ENCODE measurements around the gene PI3.

PI3 gene

DNA sequence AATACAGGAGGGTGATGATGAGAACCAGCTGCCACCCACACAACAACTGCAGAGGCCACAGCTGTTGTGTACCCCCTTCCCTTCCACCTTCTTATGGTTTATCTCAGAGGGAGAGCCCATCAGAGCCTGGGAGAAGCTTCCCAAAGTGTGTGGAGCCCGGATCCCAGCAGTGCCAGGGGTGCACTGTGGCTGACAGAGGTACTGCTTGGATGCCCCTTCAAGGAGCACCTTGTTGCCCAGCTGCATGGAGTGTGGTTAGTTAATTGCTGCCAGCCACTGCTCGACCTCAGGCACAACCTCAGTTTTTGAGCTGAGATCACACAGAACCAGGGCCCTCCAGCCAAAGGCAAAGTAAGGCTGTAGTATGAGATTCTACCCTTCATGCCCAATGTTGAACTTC, 13.0 kb downstream of the PI3 start:
- DNase-seq (ENCODE audit: low spot score) = no peak

DNA sequence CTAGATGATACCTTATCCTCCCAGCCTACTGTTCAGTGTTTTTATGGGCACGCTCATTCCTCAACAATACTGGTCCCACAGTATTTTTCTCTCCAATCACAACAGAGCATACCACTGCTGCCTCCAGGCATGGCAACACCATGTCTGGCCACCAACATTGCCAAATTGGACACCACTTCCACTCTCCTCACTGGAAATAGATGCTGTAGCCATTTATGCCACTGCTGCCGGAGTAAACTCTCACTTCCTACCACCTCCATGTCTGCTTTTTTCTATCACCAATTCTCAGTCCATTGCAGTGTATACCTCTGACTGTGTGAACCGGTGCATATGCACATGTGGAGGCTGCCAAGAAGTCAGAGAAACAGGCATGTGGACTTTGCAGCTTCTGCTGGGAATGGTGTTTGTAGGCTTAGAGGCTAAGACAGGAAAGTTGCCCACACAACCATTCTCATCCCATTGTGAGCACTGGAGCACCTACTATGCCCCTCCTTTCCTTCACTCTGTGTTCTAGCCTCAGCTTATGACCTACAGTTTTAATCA, 14.4 kb downstream of the PI3 start:
- no peak for DNase-seq (ENCODE audit: low spot score)

DNA sequence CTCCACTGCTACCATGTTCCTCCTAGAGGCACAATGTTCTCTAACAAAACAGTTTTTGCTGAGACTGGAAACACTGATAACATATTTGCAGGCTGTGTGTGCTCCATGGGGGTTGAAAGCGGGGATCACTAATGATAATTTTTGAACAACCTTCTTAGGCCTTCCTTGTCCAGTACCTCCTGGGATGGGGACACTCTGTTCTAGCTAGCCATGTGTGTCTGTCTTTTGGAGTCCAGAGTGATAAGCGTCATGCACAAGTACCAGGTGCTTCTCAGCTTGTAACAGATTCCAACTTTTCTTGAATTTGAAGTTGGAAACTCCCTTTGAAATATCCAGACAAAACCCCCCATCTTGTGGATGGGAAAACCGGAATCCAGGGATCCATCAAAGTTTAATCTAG, 15.2 kb downstream of the PI3 start:
- DNase-seq (ENCODE audit: low spot score) = no peak

DNA sequence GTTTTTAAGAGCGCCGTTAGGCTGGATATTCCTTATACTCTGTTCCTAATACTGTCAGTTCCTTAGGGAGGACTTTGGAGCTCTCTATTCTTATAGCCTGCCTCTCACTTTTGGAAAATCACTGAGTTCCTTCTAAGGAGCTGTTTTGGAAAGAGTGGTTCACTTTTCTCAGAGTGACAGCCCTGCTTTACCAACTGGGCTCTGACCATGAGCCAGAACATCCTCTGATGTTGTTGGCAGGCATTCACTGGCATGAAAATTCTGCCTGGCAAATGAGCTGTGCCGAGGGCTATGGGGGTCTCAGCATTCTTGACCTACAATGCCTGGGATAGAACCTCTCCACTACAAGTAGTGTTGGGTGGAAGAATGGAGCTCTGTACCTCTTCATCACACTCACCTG, 17.2 kb downstream of the PI3 start:
- no peak for DNase-seq (ENCODE audit: low spot score)

DNA sequence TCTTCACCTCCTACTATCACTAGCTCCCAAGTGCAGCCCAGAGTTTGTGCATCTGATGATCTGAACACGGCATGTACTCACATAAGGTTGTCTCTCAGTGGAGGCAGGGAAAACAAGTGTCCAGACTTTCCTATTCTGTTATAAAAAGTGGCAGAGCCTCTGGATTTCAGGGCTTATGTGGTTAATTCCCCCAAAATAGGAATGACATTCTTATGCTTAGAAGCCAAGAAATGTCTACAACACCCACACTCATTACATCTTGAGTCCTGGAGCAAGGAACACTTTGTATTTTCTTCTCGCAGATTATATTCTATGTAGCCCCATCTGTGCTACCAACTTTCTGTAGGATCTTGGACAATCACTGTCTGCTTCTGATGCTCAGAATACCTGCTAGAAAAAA, 18.6 kb downstream of the PI3 start:
- DNase-seq (ENCODE audit: low spot score) = no peak

DNA sequence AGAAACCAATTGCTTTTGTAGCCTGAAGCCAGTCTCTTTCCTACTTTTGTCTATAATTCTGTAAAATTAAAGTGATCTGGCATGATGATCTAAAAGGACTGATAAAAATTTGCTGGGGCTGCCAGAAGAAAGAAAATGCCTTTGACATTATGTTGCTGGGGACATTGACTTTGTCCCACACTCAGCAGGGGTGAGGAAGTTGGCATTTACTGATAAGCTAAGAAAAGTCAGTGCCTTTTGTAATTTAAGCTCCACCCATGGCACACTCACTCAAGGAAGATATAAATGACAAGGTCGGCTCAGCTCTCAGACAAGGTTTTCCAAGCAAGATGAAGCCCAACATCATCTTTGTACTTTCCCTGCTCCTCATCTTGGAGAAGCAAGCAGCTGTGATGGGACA, 32.0 kb downstream of the PI3 start, which contains the start of gene SEMG1:
Gene SEMG1, plus strand, starts transcription at position 309 of the 400 bp plus-strand sequence. Its CDS starts 21 bp downstream, at position 330.
- DNase-seq (ENCODE audit: low spot score) = no peak

DNA sequence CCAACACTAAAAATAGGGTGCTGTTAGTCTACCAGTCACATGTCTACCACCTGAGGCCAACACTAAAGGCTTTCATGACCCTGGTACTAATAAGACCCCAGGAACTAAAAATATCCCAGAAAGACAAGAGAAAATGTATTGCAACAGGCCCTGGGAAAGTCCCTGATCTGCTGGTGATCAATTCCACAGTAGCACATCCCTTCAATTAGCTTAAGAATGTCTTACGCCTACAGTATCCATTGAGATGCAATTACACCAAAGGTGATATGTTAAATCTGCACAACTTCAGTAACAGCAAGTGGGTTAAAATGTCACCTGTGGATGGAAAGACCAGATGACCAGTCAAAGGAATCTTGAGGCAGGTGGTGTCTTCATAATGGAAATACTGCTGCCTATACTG, 35.2 kb downstream of the PI3 start:
- DNase-seq (ENCODE audit: low spot score) = peak; percentile 20

DNA sequence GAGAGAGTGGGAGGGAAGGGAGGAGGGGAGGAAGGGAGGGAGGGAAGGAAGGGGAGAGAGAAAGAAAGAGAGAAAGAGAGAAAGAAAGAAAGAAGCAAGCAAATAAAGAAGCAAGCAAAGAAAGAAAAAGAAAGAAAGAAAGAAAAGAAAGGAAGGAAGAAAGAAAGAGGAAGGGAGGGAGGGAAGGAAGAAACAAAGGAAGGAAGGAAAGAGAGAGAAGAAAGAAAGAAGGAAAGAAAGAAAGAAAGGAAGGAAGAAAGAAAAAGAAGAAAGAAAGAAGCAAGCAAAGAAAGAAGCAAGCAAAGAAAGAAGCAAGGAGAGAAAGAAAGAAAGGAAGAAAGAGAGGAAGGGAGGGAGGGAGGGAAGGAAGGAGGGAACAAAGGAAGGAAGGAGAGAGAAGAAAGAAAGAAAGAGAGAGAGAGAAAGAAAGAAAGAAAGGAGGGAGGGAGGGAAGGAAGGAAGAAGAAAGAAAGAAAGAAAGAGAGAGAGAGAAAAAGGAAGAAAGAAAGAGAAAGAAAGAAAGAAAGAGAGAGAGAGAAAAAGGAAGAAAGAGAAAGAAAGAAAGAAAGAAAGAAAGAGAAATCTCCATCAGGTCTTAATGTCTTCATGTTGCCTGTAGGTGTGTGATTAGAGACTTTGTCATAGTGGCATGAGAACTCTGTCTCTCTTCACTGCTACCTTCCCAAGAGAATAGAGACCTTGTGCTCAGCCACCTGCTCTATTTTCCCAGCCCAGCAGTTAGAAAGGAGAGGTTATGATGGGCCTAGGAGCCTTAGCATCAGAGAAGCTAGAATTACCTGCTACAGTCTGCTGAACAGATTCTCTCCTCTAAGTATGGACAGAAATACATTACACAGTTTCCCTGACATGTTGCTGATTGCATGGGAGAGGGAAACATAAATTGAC, 37.1 kb downstream of the PI3 start:
- DNase-seq (ENCODE audit: low spot score) = no peak

DNA sequence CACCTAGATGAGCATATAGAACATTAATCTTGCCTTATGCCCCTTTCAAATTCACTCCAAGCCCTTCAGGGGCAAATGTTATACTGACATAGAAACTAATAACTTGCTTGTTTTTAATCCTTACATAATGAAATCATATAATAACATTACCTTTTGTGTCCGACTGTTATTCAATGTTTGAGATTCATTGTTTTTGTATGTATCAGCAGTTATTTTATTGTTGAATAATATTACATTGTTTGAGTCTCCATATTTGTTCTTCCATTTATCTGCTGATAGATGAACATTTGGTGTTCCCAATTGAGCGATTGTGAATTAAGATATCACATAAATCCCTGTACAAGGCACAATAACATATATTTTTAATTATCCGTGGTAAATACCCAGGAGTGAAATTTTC, 38.1 kb downstream of the PI3 start:
- no peak for DNase-seq (ENCODE audit: low spot score)

DNA sequence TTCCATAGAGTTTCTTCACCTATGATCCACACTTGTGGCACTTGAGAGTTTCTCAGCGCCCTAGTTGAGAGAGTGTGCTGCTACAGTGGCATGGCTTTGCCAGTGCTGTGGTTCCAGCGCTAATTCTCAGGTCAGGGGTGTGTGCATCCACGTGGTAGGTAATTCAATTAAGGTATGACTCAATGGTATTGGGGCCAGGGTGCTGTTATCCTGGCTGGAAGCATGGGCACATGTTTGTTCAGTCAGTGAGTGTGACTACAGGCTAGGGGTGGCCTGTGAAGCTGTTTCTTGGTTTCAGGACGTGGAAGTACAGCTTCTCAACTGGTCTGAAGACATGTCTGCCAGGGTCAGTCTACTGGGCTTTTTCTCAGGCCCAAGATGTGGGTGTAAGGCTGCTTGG, 43.4 kb downstream of the PI3 start:
- no peak for DNase-seq (ENCODE audit: low spot score)

DNA sequence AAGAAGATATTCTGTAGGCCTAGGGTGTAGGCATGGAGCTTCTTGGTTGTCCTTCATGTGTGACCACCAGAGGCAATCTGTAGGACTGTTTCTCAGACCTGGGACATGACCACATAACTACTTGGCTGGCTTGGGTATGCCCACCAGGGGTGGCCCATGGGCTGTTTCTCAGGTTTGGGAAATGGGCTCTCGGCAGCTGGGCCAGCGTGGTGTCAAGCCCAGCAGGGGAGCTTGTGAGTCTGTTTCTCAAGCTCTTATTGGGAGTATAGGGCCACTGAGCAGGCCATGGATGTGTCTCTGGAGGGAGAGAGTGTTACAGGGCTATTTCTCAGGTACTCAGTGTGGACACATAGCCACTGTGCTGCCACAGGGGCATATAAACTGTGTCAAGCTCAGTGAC, 43.9 kb downstream of the PI3 start:
- no peak for DNase-seq (ENCODE audit: low spot score)

DNA sequence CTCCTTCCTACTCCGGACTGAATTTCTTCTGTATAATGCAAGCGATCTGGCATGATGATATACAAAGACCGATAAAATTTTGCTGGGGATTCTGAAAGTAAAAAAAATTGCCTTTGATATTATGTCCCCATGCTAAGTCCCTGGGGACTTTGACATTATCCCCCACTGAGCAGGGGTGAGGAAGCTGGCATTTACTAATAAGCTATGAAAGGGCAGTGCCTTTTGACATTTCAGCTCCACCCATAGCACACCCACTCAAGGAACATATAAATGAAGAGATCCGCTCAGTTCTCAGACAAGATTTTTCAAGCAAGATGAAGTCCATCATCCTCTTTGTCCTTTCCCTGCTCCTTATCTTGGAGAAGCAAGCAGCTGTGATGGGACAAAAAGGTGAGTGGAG, 46.4 kb downstream of the PI3 start, which contains the start of gene SEMG2:
Gene SEMG2, plus strand, starts transcription at position 298 of the 400 bp plus-strand sequence. Its CDS starts 17 bp downstream, at position 315.
- DNase-seq (ENCODE audit: low spot score) = no peak

DNA sequence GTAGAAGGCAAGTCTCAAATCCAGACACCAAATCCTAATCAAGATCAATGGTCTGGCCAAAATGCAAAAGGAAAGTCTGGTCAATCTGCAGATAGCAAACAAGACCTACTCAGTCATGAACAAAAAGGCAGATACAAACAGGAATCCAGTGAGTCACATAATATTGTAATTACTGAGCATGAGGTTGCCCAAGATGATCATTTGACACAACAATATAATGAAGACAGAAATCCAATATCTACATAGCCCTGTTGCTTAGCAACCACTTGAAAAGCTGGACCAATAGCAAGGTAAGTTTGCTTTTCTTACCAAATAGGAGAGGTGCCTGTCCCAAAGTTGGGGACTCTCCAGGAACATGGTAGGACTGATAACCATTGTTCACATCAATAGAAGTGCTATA, 48.4 kb downstream of the PI3 start:
- no peak for DNase-seq (ENCODE audit: low spot score)

Measured in iPS-NIHi11 (cell line).